ENCODE results near the gene WBP2.
A peak's percentile ranks its signal among the peaks of the same experiment; 100 is the strongest.

WBP2 gene

GRCh38 chr17:75881678-75882454 is 26.7 kb upstream of the WBP2 start:
- Histone ChIP-seq H3K36me3 (ENCODE audit: control insufficient read depth, insufficient read depth, low read length) (no peaks in the 10 kb centered on the region), H3K9ac (ENCODE audit: low read depth, low read length) (no peak overlapping the region), H3K4me3 (ENCODE audit: low read depth, low read length) (no peak overlapping the region), H3K9me3 (ENCODE audit: control insufficient read depth, insufficient read depth, low read length) (no peaks in the 10 kb centered on the region), H3K27me3 (ENCODE audit: control insufficient read depth, insufficient read depth, low read length) (peaks cover 12% of the 10 kb centered on the region), H3K4me1 (ENCODE audit: control insufficient read depth, insufficient read depth, low read length) (no peaks in the 10 kb centered on the region)

GRCh38 chr17:75880266-75880665 is 25.1 kb upstream of the WBP2 start:
- no peaks in the 10 kb centered on the region for H3K4me1 ChIP-seq (ENCODE audit: control insufficient read depth, insufficient read depth, low read length)
- peaks cover 15% of the 10 kb centered on the region for H3K27me3 ChIP-seq (ENCODE audit: control insufficient read depth, insufficient read depth, low read length)
- no peak overlapping the region for H3K9ac ChIP-seq (ENCODE audit: low read depth, low read length)
- H3K9me3 ChIP-seq (ENCODE audit: control insufficient read depth, insufficient read depth, low read length), result no peaks in the 10 kb centered on the region
- no peak overlapping the region for H3K4me3 ChIP-seq (ENCODE audit: low read depth, low read length)
- no peaks in the 10 kb centered on the region for H3K36me3 ChIP-seq (ENCODE audit: control insufficient read depth, insufficient read depth, low read length)

DNA sequence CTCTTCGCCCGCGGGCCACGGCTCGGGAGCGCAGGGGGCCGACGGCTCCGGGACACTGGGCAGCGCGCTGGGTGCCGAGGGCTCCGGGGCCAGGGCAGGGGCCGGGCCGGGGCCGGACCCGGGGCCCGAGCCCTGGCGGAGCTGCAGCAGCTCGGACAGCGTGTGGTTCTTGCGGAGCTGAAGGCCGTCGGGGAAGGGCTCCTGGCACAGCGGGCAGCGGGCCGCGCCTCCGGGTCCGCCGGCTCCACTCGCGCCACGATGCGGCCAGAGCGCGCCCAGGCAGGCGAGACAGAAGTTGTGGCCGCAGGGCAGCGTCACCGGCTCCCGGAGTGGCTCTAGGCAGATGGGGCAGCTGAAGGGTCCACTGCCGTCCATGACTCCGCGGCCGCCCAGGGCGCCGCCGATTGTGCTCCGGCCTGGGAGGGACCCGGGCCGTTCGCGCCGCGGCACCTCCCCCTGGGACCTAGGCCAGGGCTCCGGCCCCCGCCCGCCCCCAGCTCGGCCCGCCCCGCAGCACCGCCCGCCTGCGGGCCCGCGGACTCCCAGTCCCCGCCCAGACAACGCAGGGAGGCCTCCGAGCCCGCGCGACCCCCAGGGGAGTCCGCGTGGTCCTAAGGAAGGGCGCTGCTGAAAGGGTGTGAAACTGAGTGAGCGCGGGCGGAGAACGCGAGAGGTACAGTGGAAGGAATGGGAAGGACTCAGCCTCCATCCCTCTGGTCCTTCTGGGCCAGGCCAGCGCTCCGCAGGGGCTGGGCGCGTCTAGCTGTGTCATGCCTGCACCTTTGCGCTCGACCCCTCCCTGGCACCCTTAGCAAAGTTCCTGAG is 23.3 kb upstream of the WBP2 start, which contains the start of gene TRIM47:
TRIM47 (minus strand) TSS at position 408 of the 825 bp plus-strand sequence; CDS start at position 375, 33 bp downstream.
- H3K9ac ChIP-seq (ENCODE audit: low read depth, low read length), result peak within 1 kb of the TSS; percentile 8
- no peaks in the 10 kb centered on the region for H3K36me3 ChIP-seq (ENCODE audit: control insufficient read depth, insufficient read depth, low read length)
- peak within 1 kb of the TSS; percentile 82 for H3K4me3 ChIP-seq (ENCODE audit: low read depth, low read length)
- H3K4me1 ChIP-seq (ENCODE audit: control insufficient read depth, insufficient read depth, low read length), result no peaks in the 10 kb centered on the region
- H3K27me3 ChIP-seq (ENCODE audit: control insufficient read depth, insufficient read depth, low read length), result peaks cover 15% of the 10 kb centered on the region
- H3K9me3 ChIP-seq (ENCODE audit: control insufficient read depth, insufficient read depth, low read length), result no peaks in the 10 kb centered on the region

DNA sequence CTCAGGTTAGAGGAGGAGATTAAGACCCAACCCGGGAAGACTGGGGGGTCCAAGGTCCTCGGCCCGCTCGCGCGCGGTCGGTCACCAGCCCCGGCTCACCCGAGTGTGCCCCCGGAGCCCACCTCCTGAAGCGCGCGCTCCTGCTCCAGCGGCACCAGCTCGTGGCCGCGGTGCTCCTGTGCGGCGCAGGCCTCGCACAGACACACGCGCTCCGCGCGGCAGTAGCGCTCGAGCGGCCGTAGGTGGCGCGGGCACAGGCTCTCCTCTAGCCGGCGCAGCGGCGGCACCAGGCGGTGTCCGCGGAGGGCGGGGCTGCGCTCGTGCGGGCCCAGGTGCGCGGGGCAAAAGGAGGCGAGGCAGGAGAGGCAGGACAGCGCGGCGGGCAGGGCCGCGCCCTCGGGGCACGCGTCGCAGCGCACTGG is 22.6 kb upstream of the WBP2 start:
- Histone ChIP-seq H3K9me3 (ENCODE audit: control insufficient read depth, insufficient read depth, low read length) (no peaks in the 10 kb centered on the region), H3K4me1 (ENCODE audit: control insufficient read depth, insufficient read depth, low read length) (no peaks in the 10 kb centered on the region), H3K27me3 (ENCODE audit: control insufficient read depth, insufficient read depth, low read length) (peaks cover 15% of the 10 kb centered on the region), H3K36me3 (ENCODE audit: control insufficient read depth, insufficient read depth, low read length) (no peaks in the 10 kb centered on the region), H3K4me3 (ENCODE audit: low read depth, low read length) (peak overlapping the region; percentile 82), H3K9ac (ENCODE audit: low read depth, low read length) (peak overlapping the region; percentile 8)

GRCh38 chr17:75876938-75877751 is 22.0 kb upstream of the WBP2 start:
- Histone ChIP-seq H3K36me3 (ENCODE audit: control insufficient read depth, insufficient read depth, low read length) (no peaks in the 10 kb centered on the region), H3K9ac (ENCODE audit: low read depth, low read length) (peak overlapping the region; percentile 8), H3K9me3 (ENCODE audit: control insufficient read depth, insufficient read depth, low read length) (no peaks in the 10 kb centered on the region), H3K27me3 (ENCODE audit: control insufficient read depth, insufficient read depth, low read length) (peaks cover 15% of the 10 kb centered on the region), H3K4me3 (ENCODE audit: low read depth, low read length) (peak overlapping the region; percentile 82), H3K4me1 (ENCODE audit: control insufficient read depth, insufficient read depth, low read length) (no peaks in the 10 kb centered on the region)

GRCh38 chr17:75876190-75876937 is 21.2 kb upstream of the WBP2 start:
- H3K27me3 ChIP-seq (ENCODE audit: control insufficient read depth, insufficient read depth, low read length), result peaks cover 15% of the 10 kb centered on the region
- H3K4me1 ChIP-seq (ENCODE audit: control insufficient read depth, insufficient read depth, low read length), result no peaks in the 10 kb centered on the region
- H3K9ac ChIP-seq (ENCODE audit: low read depth, low read length), result no peak overlapping the region
- peak overlapping the region; percentile 18 for H3K4me3 ChIP-seq (ENCODE audit: low read depth, low read length)
- H3K36me3 ChIP-seq (ENCODE audit: control insufficient read depth, insufficient read depth, low read length), result no peaks in the 10 kb centered on the region
- H3K9me3 ChIP-seq (ENCODE audit: control insufficient read depth, insufficient read depth, low read length), result no peaks in the 10 kb centered on the region

- H3K9ac ChIP-seq (ENCODE audit: low read depth, low read length), result no peak overlapping the region
- H3K36me3 ChIP-seq (ENCODE audit: control insufficient read depth, insufficient read depth, low read length), result no peaks in the 10 kb centered on the region
- H3K27me3 ChIP-seq (ENCODE audit: control insufficient read depth, insufficient read depth, low read length), result peaks cover 15% of the 10 kb centered on the region
- no peaks in the 10 kb centered on the region for H3K9me3 ChIP-seq (ENCODE audit: control insufficient read depth, insufficient read depth, low read length)
- no peaks in the 10 kb centered on the region for H3K4me1 ChIP-seq (ENCODE audit: control insufficient read depth, insufficient read depth, low read length)
- H3K4me3 ChIP-seq (ENCODE audit: low read depth, low read length), result no peak overlapping the region
Measured at GRCh38 chr17:75875940-75876189, 20.7 kb upstream of the WBP2 start.

GRCh38 chr17:75875182-75875939 is 20.2 kb upstream of the WBP2 start:
- no peaks in the 10 kb centered on the region for H3K4me1 ChIP-seq (ENCODE audit: control insufficient read depth, insufficient read depth, low read length)

GRCh38 chr17:75874323-75875181 is 19.4 kb upstream of the WBP2 start:
- H3K9ac ChIP-seq (ENCODE audit: low read depth, low read length), result no peak overlapping the region
- H3K4me1 ChIP-seq (ENCODE audit: control insufficient read depth, insufficient read depth, low read length), result no peaks in the 10 kb centered on the region
- no peaks in the 10 kb centered on the region for H3K36me3 ChIP-seq (ENCODE audit: control insufficient read depth, insufficient read depth, low read length)
- no peak overlapping the region for H3K4me3 ChIP-seq (ENCODE audit: low read depth, low read length)
- no peaks in the 10 kb centered on the region for H3K9me3 ChIP-seq (ENCODE audit: control insufficient read depth, insufficient read depth, low read length)
- peaks cover 15% of the 10 kb centered on the region for H3K27me3 ChIP-seq (ENCODE audit: control insufficient read depth, insufficient read depth, low read length)

More at GRCh38 chr17:75875182-75875939, 20.2 kb upstream of the WBP2 start:
- Histone ChIP-seq H3K4me3 (ENCODE audit: low read depth, low read length) (no peak overlapping the region), H3K9ac (ENCODE audit: low read depth, low read length) (no peak overlapping the region), H3K36me3 (ENCODE audit: control insufficient read depth, insufficient read depth, low read length) (no peaks in the 10 kb centered on the region), H3K9me3 (ENCODE audit: control insufficient read depth, insufficient read depth, low read length) (no peaks in the 10 kb centered on the region), H3K27me3 (ENCODE audit: control insufficient read depth, insufficient read depth, low read length) (peaks cover 15% of the 10 kb centered on the region)
